ENCODE results near the gene KCNE3.

DNA sequence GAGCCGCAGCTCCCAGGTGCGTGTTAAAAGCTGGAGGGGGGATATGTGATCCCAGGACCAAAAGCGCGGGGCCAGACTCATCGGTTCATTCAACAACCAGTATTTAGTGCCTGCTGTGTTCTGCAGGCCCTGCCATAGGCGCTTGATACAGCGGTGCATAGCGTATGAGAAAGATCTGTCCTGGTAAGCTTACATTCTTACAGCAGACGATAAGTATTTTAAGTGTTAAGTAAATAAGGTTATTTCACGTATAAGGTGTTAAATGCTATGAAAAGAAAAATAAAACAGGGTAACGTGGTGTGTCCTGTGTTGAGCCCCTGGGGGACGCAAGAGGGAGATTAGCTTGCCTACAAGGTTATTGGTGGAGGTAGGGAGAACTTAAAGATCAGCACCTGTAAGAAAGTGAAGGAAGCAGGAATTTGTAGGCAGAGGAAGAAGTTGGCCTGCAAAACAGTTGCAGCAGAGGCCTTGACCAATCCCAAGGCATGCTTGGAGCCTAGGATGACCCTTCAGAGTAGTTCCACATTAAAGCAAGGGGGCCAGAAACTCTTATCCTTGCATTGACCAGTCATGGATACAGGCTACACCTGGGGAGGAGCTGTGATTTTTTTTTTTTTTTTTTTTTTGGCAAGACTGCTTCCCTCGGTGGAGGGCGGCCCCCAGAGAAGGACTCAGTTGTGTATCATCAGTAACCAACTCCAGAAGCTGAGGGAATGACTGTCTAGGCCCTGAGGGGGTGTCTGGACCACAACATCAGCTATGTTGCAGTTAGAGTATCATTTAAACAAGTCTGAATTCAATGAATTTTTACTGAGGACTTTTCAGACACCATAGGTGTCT, 26.7 kb upstream of the KCNE3 start:
- TF ChIP-seq, protein P1, sequence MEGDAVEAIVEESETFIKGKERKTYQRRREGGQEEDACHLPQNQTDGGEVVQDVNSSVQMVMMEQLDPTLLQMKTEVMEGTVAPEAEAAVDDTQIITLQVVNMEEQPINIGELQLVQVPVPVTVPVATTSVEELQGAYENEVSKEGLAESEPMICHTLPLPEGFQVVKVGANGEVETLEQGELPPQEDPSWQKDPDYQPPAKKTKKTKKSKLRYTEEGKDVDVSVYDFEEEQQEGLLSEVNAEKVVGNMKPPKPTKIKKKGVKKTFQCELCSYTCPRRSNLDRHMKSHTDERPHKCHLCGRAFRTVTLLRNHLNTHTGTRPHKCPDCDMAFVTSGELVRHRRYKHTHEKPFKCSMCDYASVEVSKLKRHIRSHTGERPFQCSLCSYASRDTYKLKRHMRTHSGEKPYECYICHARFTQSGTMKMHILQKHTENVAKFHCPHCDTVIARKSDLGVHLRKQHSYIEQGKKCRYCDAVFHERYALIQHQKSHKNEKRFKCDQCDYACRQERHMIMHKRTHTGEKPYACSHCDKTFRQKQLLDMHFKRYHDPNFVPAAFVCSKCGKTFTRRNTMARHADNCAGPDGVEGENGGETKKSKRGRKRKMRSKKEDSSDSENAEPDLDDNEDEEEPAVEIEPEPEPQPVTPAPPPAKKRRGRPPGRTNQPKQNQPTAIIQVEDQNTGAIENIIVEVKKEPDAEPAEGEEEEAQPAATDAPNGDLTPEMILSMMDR (conservative IDR thresholded peaks at IDR 0.05), result no peak
- no peak for TF ChIP-seq EZH2 (IDR thresholded peaks at IDR 0.05; ENCODE audit: low read depth)
